Measurements from ENCODE around the gene IFNL4.
A peak's percentile ranks its signal among the peaks of the same experiment; 100 is the strongest.

The IFNL4 gene

DNA sequence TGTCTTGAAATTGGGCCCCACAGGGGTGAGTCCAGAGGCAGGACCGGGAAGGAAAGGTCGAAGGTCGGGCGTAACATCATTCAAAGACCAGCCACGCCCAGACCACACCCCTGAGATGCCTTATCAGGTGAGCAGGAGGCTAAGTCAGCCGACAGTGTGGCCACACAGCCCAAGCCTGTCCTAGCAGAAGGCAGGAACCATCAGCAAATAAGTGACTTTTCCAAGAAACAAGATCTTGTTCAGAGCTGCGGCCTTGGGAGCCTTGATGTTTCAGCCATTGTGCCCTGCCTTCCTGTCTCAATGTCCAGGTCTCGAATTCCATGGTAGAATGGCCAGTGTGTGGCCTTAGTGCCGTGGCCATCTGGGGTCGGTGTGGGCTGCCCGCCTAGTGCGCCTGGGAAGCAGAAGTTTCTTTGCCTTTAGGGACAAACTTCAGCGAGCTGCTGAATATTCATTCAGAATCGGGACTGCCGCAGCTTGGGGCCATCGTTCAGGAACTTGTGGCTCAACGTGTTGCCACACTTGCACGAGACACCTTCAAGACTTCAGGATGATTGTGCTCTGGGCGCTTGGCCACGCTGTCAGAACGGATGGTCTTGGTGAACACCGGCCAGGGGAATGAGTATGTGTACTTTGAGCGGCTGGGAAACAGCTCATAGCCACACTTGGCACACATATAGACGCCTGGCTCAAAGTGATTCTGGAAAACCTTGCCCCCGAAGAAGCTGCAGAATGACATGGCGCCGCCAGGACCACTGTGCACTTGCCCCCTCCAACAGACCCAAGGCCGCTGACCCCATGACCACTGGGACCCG, 6.1 kb upstream of the IFNL4 start:
- no peak overlapping the region for H3K9ac ChIP-seq (ENCODE audit: low read depth, low read length, poor library complexity, severe bottlenecking)
- H3K4me3 ChIP-seq (ENCODE audit: low read length, poor library complexity, severe bottlenecking), result no peak overlapping the region
- H3F3A ChIP-seq (ENCODE audit: low read depth), result peaks cover 16% of the 10 kb centered on the region
- no peaks in the 10 kb centered on the region for H3K79me2 ChIP-seq (ENCODE audit: insufficient read depth, low read length)
- no peak overlapping the region for H3K4me2 ChIP-seq (ENCODE audit: low read depth, low read length, poor library complexity, severe bottlenecking)
- no peaks in the 10 kb centered on the region for H3K9me2 ChIP-seq (replicated peaks; ENCODE audit: low read depth, low read length)
- no peaks in the 10 kb centered on the region for H4K20me1 ChIP-seq (ENCODE audit: insufficient read depth, low read length, poor library complexity, severe bottlenecking)
- TF ChIP-seq EZH2phosphoT487 (IDR thresholded peaks at IDR 0.05; ENCODE audit: borderline replicate concordance), result no peak
- TF ChIP-seq, protein P1, sequence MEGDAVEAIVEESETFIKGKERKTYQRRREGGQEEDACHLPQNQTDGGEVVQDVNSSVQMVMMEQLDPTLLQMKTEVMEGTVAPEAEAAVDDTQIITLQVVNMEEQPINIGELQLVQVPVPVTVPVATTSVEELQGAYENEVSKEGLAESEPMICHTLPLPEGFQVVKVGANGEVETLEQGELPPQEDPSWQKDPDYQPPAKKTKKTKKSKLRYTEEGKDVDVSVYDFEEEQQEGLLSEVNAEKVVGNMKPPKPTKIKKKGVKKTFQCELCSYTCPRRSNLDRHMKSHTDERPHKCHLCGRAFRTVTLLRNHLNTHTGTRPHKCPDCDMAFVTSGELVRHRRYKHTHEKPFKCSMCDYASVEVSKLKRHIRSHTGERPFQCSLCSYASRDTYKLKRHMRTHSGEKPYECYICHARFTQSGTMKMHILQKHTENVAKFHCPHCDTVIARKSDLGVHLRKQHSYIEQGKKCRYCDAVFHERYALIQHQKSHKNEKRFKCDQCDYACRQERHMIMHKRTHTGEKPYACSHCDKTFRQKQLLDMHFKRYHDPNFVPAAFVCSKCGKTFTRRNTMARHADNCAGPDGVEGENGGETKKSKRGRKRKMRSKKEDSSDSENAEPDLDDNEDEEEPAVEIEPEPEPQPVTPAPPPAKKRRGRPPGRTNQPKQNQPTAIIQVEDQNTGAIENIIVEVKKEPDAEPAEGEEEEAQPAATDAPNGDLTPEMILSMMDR (conservative IDR thresholded peaks at IDR 0.05; ENCODE audit: low read length), result no peak
- no peak overlapping the region for H2AFZ ChIP-seq (ENCODE audit: low read length)
- no peaks in the 10 kb centered on the region for H3K36me3 ChIP-seq (ENCODE audit: insufficient read depth, low read length)
- peaks cover 5% of the 10 kb centered on the region; the same call in 1 of the 2 replicates for H3K9me3 ChIP-seq (ENCODE audit: insufficient read depth, low read depth, low read length)
- H3K4me1 ChIP-seq (ENCODE audit: insufficient read depth, low read length, poor library complexity, severe bottlenecking), result peaks cover 57% of the 10 kb centered on the region
- H3K27me3 ChIP-seq (ENCODE audit: insufficient read depth, low read length, poor library complexity, severe bottlenecking), result no peaks in the 10 kb centered on the region

DNA sequence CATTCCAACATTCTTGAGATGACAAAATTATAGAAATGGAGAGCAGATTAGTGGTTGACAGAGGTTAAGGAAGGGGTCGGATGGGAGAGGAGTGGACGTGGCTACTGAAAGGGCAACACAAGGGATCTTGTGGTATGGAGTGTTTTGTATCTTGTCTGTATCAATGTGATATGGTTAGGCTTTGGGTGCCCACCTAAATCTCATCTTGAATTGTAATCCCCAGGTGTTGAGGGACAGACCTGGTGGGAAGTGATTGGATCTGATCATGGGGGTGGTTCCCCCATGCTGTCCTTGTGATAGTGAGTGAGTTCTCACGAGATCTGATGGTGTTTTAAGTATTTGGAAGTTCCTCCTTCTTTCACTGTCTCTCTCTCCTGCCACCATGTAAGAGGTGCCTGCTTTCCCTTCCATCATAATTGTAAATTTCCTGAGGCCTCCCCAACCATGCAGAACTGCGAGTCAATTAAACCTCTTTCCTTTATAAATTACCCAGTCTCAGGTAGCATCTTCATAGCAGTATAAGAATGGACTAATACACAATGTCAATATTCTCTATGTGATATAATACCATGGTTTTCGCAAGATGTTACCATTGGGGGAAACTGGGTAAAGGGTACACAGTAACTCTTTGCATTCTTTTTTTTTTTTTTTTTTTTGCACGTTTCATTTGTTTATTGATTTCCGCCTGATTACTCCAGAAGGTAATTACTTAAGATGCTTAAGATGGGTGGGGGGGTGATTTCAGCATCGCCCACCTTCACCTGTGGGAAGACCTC, 4.9 kb upstream of the IFNL4 start:
- Histone ChIP-seq H4K20me1 (ENCODE audit: insufficient read depth, low read length, poor library complexity, severe bottlenecking) (no peaks in the 10 kb centered on the region), H3K9ac (ENCODE audit: low read depth, low read length, poor library complexity, severe bottlenecking) (peak overlapping the region; percentile 63), H3K9me2 (replicated peaks; ENCODE audit: low read depth, low read length) (no peaks in the 10 kb centered on the region), H3F3A (ENCODE audit: low read depth) (peaks cover 16% of the 10 kb centered on the region), H3K79me2 (ENCODE audit: insufficient read depth, low read length) (no peaks in the 10 kb centered on the region), H3K4me3 (ENCODE audit: low read length, poor library complexity, severe bottlenecking) (peak overlapping the region; percentile 58), H3K9me3 (ENCODE audit: insufficient read depth, low read depth, low read length) (peaks cover 5% of the 10 kb centered on the region; the same call in 1 of the 2 replicates), H3K4me1 (ENCODE audit: insufficient read depth, low read length, poor library complexity, severe bottlenecking) (peaks cover 61% of the 10 kb centered on the region), H3K4me2 (ENCODE audit: low read depth, low read length, poor library complexity, severe bottlenecking) (peak overlapping the region; percentile 75), H3K36me3 (ENCODE audit: insufficient read depth, low read length) (no peaks in the 10 kb centered on the region), H2AFZ (ENCODE audit: low read length) (no peak overlapping the region), H3K27me3 (ENCODE audit: insufficient read depth, low read length, poor library complexity, severe bottlenecking) (no peaks in the 10 kb centered on the region)
- TF ChIP-seq EZH2phosphoT487 (IDR thresholded peaks at IDR 0.05; ENCODE audit: borderline replicate concordance), result no peak
- TF ChIP-seq, protein P1 (conservative IDR thresholded peaks at IDR 0.05; ENCODE audit: low read length), result no peak

DNA sequence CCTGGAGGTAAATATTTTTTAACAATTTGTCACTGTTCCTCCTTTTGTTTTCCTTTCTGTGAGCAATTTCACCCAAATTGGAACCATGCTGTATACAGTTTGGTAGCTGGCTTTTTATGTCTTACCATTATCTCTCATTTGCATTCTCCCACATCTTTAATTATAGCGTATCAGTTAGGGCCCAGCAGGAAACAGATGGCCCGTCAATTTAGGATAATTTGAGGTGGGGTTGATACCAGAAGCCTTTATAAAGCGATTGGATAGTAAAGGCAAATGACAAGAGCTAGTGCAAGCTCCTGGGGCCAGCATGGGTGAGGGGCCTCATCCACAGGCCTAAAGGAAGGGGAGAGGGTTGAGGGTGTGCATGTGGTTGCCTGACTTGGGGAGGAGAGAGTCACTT, 3.8 kb upstream of the IFNL4 start:
- peaks cover 54% of the 10 kb centered on the region for H3K4me1 ChIP-seq (ENCODE audit: insufficient read depth, low read length, poor library complexity, severe bottlenecking)
- H3K4me3 ChIP-seq (ENCODE audit: low read length, poor library complexity, severe bottlenecking), result peak overlapping the region; percentile 55
- no peak overlapping the region for H2AFZ ChIP-seq (ENCODE audit: low read length)
- TF ChIP-seq EZH2phosphoT487 (IDR thresholded peaks at IDR 0.05; ENCODE audit: borderline replicate concordance), result no peak
- TF ChIP-seq, protein P1 (conservative IDR thresholded peaks at IDR 0.05; ENCODE audit: low read length), result no peak; the same call in 1 of the 2 replicates
- peaks cover 16% of the 10 kb centered on the region for H3F3A ChIP-seq (ENCODE audit: low read depth)
- peak overlapping the region; percentile 75 for H3K4me2 ChIP-seq (ENCODE audit: low read depth, low read length, poor library complexity, severe bottlenecking)
- H3K27me3 ChIP-seq (ENCODE audit: insufficient read depth, low read length, poor library complexity, severe bottlenecking), result no peaks in the 10 kb centered on the region
- H3K79me2 ChIP-seq (ENCODE audit: insufficient read depth, low read length), result no peaks in the 10 kb centered on the region
- no peaks in the 10 kb centered on the region for H3K9me2 ChIP-seq (replicated peaks; ENCODE audit: low read depth, low read length)
- H4K20me1 ChIP-seq (ENCODE audit: insufficient read depth, low read length, poor library complexity, severe bottlenecking), result no peaks in the 10 kb centered on the region
- H3K9me3 ChIP-seq (ENCODE audit: insufficient read depth, low read depth, low read length), result peaks cover 5% of the 10 kb centered on the region; the same call in 1 of the 2 replicates
- no peaks in the 10 kb centered on the region for H3K36me3 ChIP-seq (ENCODE audit: insufficient read depth, low read length)
- peak overlapping the region; percentile 65 for H3K9ac ChIP-seq (ENCODE audit: low read depth, low read length, poor library complexity, severe bottlenecking)
